ACC112 (cell line): ENCODE data around the gene RBM20.

Source experiments
- H2AFZ ChIP-seq: fragments of 200-600 bp; sonication (generic); one replicate; pipeline ENCODE4 v1.6.0; 2017; ENCODE audit warnings: antibody characterized with exemption, low read length; ENCODE audit not compliant: unreplicated experiment
- H3K27ac ChIP-seq: fragments of 200-600 bp; sonication (generic); 2 replicates; pipeline ENCODE4 v1.5.1; 2014; ENCODE audit warnings: low read depth, mild to moderate bottlenecking, antibody characterized with exemption, low read length, moderate library complexity
- H3K27me3 ChIP-seq: fragments of 200-600 bp; sonication (generic); 2 replicates; pipeline ENCODE4 v1.6.1; 2014; ENCODE audit warnings: mild to moderate bottlenecking, antibody characterized with exemption, low read length, moderate library complexity, mixed read lengths; ENCODE audit not compliant: insufficient read depth
- H3K36me3 ChIP-seq: fragments of 200-600 bp; sonication (generic); 2 replicates; pipeline ENCODE4 v1.6.1; 2016; ENCODE audit warnings: mild to moderate bottlenecking, antibody characterized with exemption, low read length, moderate library complexity, mixed read lengths; ENCODE audit not compliant: insufficient read depth
- H3K4me1 ChIP-seq: fragments of 200-600 bp; sonication (generic); one replicate; pipeline ENCODE4 v1.6.1; 2016; ENCODE audit warnings: low read length, mixed read lengths; ENCODE audit not compliant: insufficient read depth, unreplicated experiment, control insufficient read depth
- H3K4me3 ChIP-seq: fragments of 200-600 bp; sonication (generic); 2 replicates; pipeline ENCODE4 v1.5.1; 2014; ENCODE audit warnings: mild to moderate bottlenecking, low read depth, low read length
- H3K79me2 ChIP-seq: fragments of 200-600 bp; sonication (generic); one replicate; pipeline ENCODE4 v1.6.0; 2016; ENCODE audit warnings: low read length; ENCODE audit not compliant: control insufficient read depth, unreplicated experiment, insufficient read depth

The RBM20 gene

GRCh38 chr10:110824660-110825059 lies 180.5 kb downstream of the RBM20 start:
- no peak overlapping the region for H3K27ac ChIP-seq
- peaks cover 7% of the 10 kb centered on the region for H3K4me1 ChIP-seq
- H3K4me3 ChIP-seq, result no peak overlapping the region
- no peaks in the 10 kb centered on the region for H3K27me3 ChIP-seq
- H2AFZ ChIP-seq, result no peak overlapping the region
- H3K36me3 ChIP-seq, result no peaks in the 10 kb centered on the region
- H3K79me2 ChIP-seq, result no peaks in the 10 kb centered on the region

GRCh38 chr10:110825508-110825907 lies 181.4 kb downstream of the RBM20 start:
- Histone ChIP-seq H3K79me2 (no peaks in the 10 kb centered on the region), H3K4me3 (no peak overlapping the region), H2AFZ (no peak overlapping the region), H3K27me3 (no peaks in the 10 kb centered on the region), H3K36me3 (no peaks in the 10 kb centered on the region), H3K4me1 (peaks cover 7% of the 10 kb centered on the region), H3K27ac (no peak overlapping the region)

- H3K4me3 ChIP-seq, result no peak overlapping the region
- no peak overlapping the region for H2AFZ ChIP-seq
- H3K36me3 ChIP-seq, result no peaks in the 10 kb centered on the region
- no peaks in the 10 kb centered on the region for H3K27me3 ChIP-seq
- H3K4me1 ChIP-seq, result peaks cover 7% of the 10 kb centered on the region
- H3K79me2 ChIP-seq, result no peaks in the 10 kb centered on the region
- H3K27ac ChIP-seq, result no peak overlapping the region
These were observed 183.3 kb downstream of the RBM20 start for GRCh38 chr10:110827410-110827809.

GRCh38 chr10:110827875-110828274 lies 183.7 kb downstream of the RBM20 start:
- H3K36me3 ChIP-seq, result no peaks in the 10 kb centered on the region
- H3K79me2 ChIP-seq, result no peaks in the 10 kb centered on the region
- no peak overlapping the region for H3K27ac ChIP-seq
- H3K27me3 ChIP-seq, result no peaks in the 10 kb centered on the region
- peaks cover 7% of the 10 kb centered on the region for H3K4me1 ChIP-seq
- H2AFZ ChIP-seq, result no peak overlapping the region
- no peak overlapping the region for H3K4me3 ChIP-seq

- Histone ChIP-seq H3K27ac (no peak overlapping the region), H3K4me1 (peaks cover 7% of the 10 kb centered on the region)
These were observed 184.4 kb downstream of the RBM20 start for GRCh38 chr10:110828525-110828924.

GRCh38 chr10:110829721-110830410 lies 185.7 kb downstream of the RBM20 start:
- Histone ChIP-seq H3K4me1 (peaks cover 7% of the 10 kb centered on the region), H3K27ac (no peak overlapping the region), H3K36me3 (no peaks in the 10 kb centered on the region), H2AFZ (no peak overlapping the region), H3K27me3 (no peaks in the 10 kb centered on the region), H3K79me2 (no peaks in the 10 kb centered on the region), H3K4me3 (no peak overlapping the region)

More at GRCh38 chr10:110828525-110828924, 184.4 kb downstream of the RBM20 start:
- no peak overlapping the region for H3K4me3 ChIP-seq
- no peaks in the 10 kb centered on the region for H3K79me2 ChIP-seq
- no peaks in the 10 kb centered on the region for H3K27me3 ChIP-seq
- H3K36me3 ChIP-seq, result no peaks in the 10 kb centered on the region
- H2AFZ ChIP-seq, result no peak overlapping the region

GRCh38 chr10:110833234-110833940 lies 189.3 kb downstream of the RBM20 start:
- no peaks in the 10 kb centered on the region for H3K4me1 ChIP-seq
- H2AFZ ChIP-seq, result no peak overlapping the region
- H3K79me2 ChIP-seq, result no peaks in the 10 kb centered on the region
- no peaks in the 10 kb centered on the region for H3K36me3 ChIP-seq
- H3K27me3 ChIP-seq, result no peaks in the 10 kb centered on the region
- H3K4me3 ChIP-seq, result no peak overlapping the region
- H3K27ac ChIP-seq, result no peak overlapping the region

- H3K27ac ChIP-seq, result no peak overlapping the region
- no peak overlapping the region for H2AFZ ChIP-seq
- no peaks in the 10 kb centered on the region for H3K36me3 ChIP-seq
- H3K4me3 ChIP-seq, result no peak overlapping the region
- H3K27me3 ChIP-seq, result no peaks in the 10 kb centered on the region
- H3K4me1 ChIP-seq, result no peaks in the 10 kb centered on the region
- H3K79me2 ChIP-seq, result no peaks in the 10 kb centered on the region
These were observed 189.9 kb downstream of the RBM20 start for GRCh38 chr10:110833941-110834628.

GRCh38 chr10:110834629-110835301 lies 190.6 kb downstream of the RBM20 start:
- Histone ChIP-seq H3K27ac (no peak overlapping the region), H3K4me1 (no peaks in the 10 kb centered on the region), H2AFZ (no peak overlapping the region), H3K4me3 (no peak overlapping the region), H3K36me3 (no peaks in the 10 kb centered on the region), H3K27me3 (no peaks in the 10 kb centered on the region), H3K79me2 (no peaks in the 10 kb centered on the region)

GRCh38 chr10:110835841-110836240 lies 191.7 kb downstream of the RBM20 start:
- H3K79me2 ChIP-seq, result no peaks in the 10 kb centered on the region
- no peaks in the 10 kb centered on the region for H3K36me3 ChIP-seq
- H3K27ac ChIP-seq, result no peak overlapping the region
- no peak overlapping the region for H2AFZ ChIP-seq
- no peaks in the 10 kb centered on the region for H3K4me1 ChIP-seq
- H3K4me3 ChIP-seq, result no peak overlapping the region
- H3K27me3 ChIP-seq, result no peaks in the 10 kb centered on the region
